ENCODE results near the gene ADAMTS17. TPM values are rescaled to one million over a fixed set of nuclear protein-coding genes. Genes with fewer than 3 reads are reported as not detected.

ADAMTS17 gene
- total RNA-seq, 1 donor from 2014 or later: 1.5 TPM

DNA sequence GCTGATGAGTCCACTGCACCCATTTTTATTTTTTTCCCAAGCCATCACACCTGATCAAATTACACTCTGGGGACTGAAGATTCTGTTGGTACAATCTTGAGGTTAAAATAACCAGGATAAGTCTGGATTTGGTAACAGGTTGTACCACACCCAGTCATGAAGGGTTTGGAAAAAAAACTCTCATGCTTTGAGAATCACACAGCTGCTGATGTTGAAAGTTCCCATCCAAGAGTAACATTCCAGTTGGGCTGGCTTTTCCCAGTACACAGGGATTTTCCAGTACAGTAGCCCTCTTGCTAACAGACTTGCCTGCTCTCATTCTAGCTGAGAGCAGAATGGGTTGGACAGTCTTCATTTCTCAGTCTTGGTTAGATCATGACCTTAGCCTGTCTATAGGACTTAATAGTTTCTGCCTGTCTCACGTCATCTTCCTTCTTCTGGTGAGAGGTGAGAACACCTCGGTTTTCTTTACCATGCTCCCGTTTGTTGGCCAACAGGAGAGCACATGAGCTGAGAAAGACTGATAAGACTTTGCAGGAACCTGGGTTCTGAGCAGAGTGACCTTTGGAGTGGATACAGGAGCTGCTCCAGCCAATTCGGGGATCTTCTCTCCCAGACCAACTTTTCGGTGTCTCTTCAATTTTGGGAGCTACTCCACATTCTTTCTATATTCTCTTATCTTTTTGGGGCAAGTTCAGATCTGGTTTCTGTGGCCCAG lies 308.5 kb downstream of the ADAMTS17 start:
- no peaks in the 10 kb centered on the region for H3F3A ChIP-seq (ENCODE audit: low read depth)
- no peak for DNase-seq (ENCODE audit: low spot score)
- Mint-ChIP-seq H3K4me3 (no peak overlapping the region), H3K27me3 (ENCODE audit: insufficient read depth, low read depth) (peaks cover 6% of the 10 kb centered on the region), H3K36me3 (no peaks in the 10 kb centered on the region), H3K27ac (no peak overlapping the region), H3K4me1 (no peaks in the 10 kb centered on the region), H3K9me3 (peaks cover 11% of the 10 kb centered on the region)
- no peaks in the 10 kb centered on the region for H4K20me1 ChIP-seq (ENCODE audit: low read depth)
- no peak overlapping the region for H3K4me3 ChIP-seq
- TF ChIP-seq EZH2phosphoT487 (IDR thresholded peaks at IDR 0.05): no peak
- TF ChIP-seq CTCF (IDR thresholded peaks at IDR 0.05): no peak
- TF ChIP-seq EZH2 (IDR thresholded peaks at IDR 0.05): no peak
- H3K4me2 ChIP-seq: no peak overlapping the region
- no peak overlapping the region for H3K27ac ChIP-seq
- no peaks in the 10 kb centered on the region for H3K9me3 ChIP-seq (ENCODE audit: low read depth)
- no peak overlapping the region for H3K9ac ChIP-seq
- H3K79me2 ChIP-seq (ENCODE audit: low read depth): no peaks in the 10 kb centered on the region
- no peak overlapping the region for H2AFZ ChIP-seq (replicated peaks)
- H3K36me3 ChIP-seq: no peaks in the 10 kb centered on the region
- no peaks in the 10 kb centered on the region for H3K27me3 ChIP-seq
- H3K4me1 ChIP-seq: no peaks in the 10 kb centered on the region

GRCh38 chr15:100032358-100033085 lies 309.3 kb downstream of the ADAMTS17 start:
- Histone ChIP-seq H3K27me3 (no peaks in the 10 kb centered on the region), H3K9ac (no peak overlapping the region), H3K4me2 (no peak overlapping the region), H3K9me3 (ENCODE audit: low read depth) (no peaks in the 10 kb centered on the region), H3K4me1 (no peaks in the 10 kb centered on the region), H4K20me1 (ENCODE audit: low read depth) (no peaks in the 10 kb centered on the region), H3K79me2 (ENCODE audit: low read depth) (no peaks in the 10 kb centered on the region), H3K36me3 (no peaks in the 10 kb centered on the region), H3F3A (ENCODE audit: low read depth) (no peaks in the 10 kb centered on the region), H3K27ac (no peak overlapping the region), H3K4me3 (no peak overlapping the region), H2AFZ (replicated peaks) (no peak overlapping the region)
- Mint-ChIP-seq H3K27me3 (ENCODE audit: insufficient read depth, low read depth) (peaks cover 6% of the 10 kb centered on the region), H3K27ac (no peak overlapping the region), H3K36me3 (no peaks in the 10 kb centered on the region), H3K4me3 (no peak overlapping the region), H3K4me1 (no peaks in the 10 kb centered on the region), H3K9me3 (peaks cover 17% of the 10 kb centered on the region)
- TF ChIP-seq EZH2phosphoT487 (IDR thresholded peaks at IDR 0.05): no peak
- no peak for TF ChIP-seq EZH2 (IDR thresholded peaks at IDR 0.05)
- no peak for TF ChIP-seq CTCF (IDR thresholded peaks at IDR 0.05)
- DNase-seq (ENCODE audit: low spot score): no peak

GRCh38 chr15:100031665-100032357 lies 310.0 kb downstream of the ADAMTS17 start:
- H3K9ac ChIP-seq: no peak overlapping the region
- no peak for DNase-seq (ENCODE audit: low spot score)
- H3K27me3 ChIP-seq: no peaks in the 10 kb centered on the region
- Mint-ChIP-seq H3K4me1 (no peaks in the 10 kb centered on the region), H3K9me3 (peaks cover 24% of the 10 kb centered on the region), H3K27me3 (ENCODE audit: insufficient read depth, low read depth) (peaks cover 6% of the 10 kb centered on the region), H3K36me3 (no peaks in the 10 kb centered on the region), H3K27ac (no peak overlapping the region), H3K4me3 (no peak overlapping the region)
- no peak overlapping the region for H2AFZ ChIP-seq (replicated peaks)
- no peak for TF ChIP-seq EZH2phosphoT487 (IDR thresholded peaks at IDR 0.05)
- no peak for TF ChIP-seq EZH2 (IDR thresholded peaks at IDR 0.05)
- TF ChIP-seq CTCF (IDR thresholded peaks at IDR 0.05): no peak
- H4K20me1 ChIP-seq (ENCODE audit: low read depth): no peaks in the 10 kb centered on the region
- no peaks in the 10 kb centered on the region for H3K79me2 ChIP-seq (ENCODE audit: low read depth)
- H3K9me3 ChIP-seq (ENCODE audit: low read depth): no peaks in the 10 kb centered on the region
- H3K4me2 ChIP-seq: no peak overlapping the region
- H3K4me1 ChIP-seq: no peaks in the 10 kb centered on the region
- no peaks in the 10 kb centered on the region for H3F3A ChIP-seq (ENCODE audit: low read depth)
- H3K36me3 ChIP-seq: no peaks in the 10 kb centered on the region
- no peak overlapping the region for H3K27ac ChIP-seq
- H3K4me3 ChIP-seq: no peak overlapping the region

All from neural progenitor cell (in vitro differentiated cells).